NOMO-1 (cell line): ENCODE results near the gene SYNE2.
A peak's percentile ranks its signal among the peaks of the same experiment; 100 is the strongest.

ENCODE experiments used
- DNase-seq, 2 experiments: peaks; one replicate each; lab custom pipeline; 2025; ENCODE audit not compliant: unreplicated experiment in 2 of 2; lab: John Stamatoyannopoulos, UW

The SYNE2 gene

GRCh38 chr14:64234877-64235651, 382.3 kb downstream of the SYNE2 start:
- no peak for DNase-seq

- DNase-seq: no peak
Measured at GRCh38 chr14:64235652-64236640, 383.1 kb downstream of the SYNE2 start.

GRCh38 chr14:64238049-64238448, 385.2 kb downstream of the SYNE2 start:
- no peak for DNase-seq

DNA sequence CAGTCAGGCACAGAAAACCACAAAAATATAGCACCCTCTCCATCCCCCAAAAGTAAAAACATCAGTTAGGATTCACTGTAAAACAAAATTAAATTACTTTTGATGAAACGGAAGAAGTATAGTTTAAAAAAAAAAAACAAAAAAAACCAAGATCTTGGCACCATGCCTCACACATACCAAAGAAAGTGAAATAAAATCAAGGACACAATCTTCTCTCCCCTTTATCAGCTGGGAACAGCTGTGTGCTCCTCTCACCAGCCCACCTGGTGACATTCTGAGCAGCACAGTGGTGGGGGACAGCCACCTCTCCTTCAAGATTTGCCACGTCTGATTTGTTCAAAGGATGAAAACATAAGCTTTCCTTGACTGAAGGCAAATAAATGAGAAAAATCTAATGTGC, 385.8 kb downstream of the SYNE2 start:
- DNase-seq: no peak

DNA sequence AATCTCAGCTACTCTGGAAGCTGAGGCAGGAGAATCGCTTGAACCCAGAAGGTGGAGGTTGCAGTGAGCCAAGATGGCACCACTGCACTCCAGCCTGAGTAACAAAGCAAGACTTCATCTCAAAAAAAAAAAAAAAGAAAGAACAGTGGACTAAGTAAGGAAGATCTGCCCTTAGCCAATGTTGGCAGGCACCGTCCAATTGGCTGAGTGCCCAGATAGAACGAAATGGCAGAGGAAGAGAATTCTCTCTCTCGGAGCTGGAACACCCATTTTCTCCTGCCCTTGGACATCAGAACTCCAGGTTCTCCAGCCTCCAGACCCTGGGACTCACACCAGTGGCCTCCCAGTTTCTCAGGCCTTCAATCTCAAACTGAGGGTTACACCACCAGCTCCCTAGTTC, 391.5 kb downstream of the SYNE2 start:
- DNase-seq: no peak

- no peak for DNase-seq
Measured at GRCh38 chr14:64245491-64245890, 392.7 kb downstream of the SYNE2 start.

- no peak for DNase-seq
Measured at GRCh38 chr14:64246688-64247087, 393.9 kb downstream of the SYNE2 start.

GRCh38 chr14:64247195-64247594, 394.4 kb downstream of the SYNE2 start:
- DNase-seq: no peak

DNA sequence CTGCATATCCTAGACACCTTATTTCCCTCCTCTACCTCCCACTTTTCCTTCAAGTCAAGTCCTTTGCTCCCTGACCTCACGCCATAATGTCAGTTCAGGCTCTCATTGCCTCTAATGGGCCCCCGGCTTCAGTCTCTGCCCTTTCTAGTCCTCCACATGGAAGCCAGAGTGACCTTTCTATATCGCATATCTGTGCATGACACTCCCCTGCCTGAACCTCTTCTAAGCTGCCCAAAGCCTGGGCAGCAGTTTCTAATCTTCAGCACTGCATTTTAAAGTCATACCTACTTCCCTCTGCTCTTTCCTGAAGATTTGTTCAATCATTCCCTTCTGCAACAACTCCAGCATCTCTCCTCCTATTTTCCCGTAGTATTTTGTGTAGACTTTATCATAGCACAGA, 395.9 kb downstream of the SYNE2 start:
- DNase-seq: no peak

DNA sequence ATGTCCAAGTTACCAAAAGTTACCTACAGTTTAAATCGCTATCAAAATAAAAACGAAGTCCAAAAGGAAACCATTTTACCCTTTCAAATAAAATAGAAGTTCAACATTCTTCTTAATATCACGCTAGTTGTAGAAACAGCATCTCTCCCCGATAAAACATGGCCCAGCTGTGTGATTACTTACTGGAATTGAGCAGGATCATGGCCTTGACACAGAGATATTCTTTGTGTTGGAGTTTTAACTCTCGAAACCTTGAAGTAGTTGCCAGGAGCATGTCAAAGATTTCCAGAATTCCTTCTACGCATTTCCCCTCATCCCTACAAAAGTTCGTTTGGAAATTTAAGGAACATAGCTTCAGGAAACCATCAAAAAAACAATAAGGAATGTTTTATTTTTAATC, 396.6 kb downstream of the SYNE2 start:
- no peak for DNase-seq

DNA sequence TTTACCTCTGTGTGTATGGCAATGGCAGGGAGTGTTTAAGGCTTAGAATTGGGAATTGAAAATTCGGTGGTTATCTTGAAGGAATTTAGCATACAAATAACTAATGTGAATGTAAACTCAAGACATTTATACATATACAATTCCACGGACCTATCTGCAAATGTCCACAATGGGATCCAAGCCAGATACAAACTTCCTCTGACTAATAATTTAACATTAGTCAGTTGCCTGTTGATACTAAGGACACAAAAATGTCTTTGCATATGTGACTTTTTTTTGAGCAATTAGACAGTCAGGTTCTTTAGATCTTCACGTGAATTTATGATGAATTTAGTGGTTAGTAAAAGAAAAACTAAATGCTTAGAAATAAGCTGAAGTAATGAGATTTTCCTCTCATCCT, 400.9 kb downstream of the SYNE2 start:
- DNase-seq: no peak

GRCh38 chr14:64255756-64256155, 403.0 kb downstream of the SYNE2 start:
- DNase-seq: no peak

DNA sequence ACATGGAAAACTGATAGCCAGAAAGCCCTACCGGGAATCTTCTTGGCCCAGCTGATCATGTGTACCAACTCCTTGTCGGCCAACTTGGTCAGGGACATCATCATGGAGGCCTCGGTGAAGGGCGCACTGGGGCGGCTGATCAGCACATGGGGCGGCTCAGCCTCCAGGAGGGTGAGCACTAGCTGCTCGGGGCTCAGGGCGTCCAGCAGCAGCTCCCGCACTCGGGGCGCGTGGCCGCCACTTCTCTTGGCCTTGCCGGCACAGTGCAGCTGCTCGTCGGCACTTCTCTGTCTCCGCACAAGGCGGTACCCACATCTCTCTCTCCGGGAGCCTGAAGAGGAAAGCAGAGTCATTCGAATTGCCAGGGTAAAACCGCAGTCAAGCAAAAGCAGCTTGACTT, 407.6 kb downstream of the SYNE2 start:
- no peak for DNase-seq

- peak in 1 of 2 experiments; percentile 11 for DNase-seq
Measured at GRCh38 chr14:64265222-64265621, 412.4 kb downstream of the SYNE2 start.

DNA sequence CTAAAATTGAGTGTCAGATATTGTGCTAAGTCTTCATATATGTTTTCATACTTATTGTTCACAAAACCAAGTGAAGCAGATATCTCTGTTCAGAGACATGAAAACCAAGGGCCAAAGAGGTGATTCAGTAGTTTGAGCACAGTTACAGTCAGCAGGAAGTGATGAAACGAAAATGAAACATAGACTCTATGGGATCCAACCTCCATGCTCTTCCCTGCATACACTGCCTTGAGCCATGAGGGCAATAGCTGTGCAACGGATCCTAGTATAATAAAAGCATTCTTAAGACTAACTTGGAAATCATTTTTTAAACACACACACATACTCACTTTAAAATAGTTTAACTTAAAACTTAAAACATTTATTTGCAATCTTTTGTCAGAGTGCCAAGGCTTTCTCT, 413.4 kb downstream of the SYNE2 start:
- no peak for DNase-seq

- DNase-seq: no peak
Measured at GRCh38 chr14:64272019-64272418, 419.2 kb downstream of the SYNE2 start.
